Brain microvascular endothelial cell (primary cell): ENCODE results near the gene TNFAIP1.
A peak's percentile ranks its signal among the peaks of the same experiment; 100 is the strongest.

Experiments
- DNase-seq: peaks from one replicate; pipeline ENCODE4 v3.0.0-alpha.2; 2020
- H3K27ac ChIP-seq: fragments of 250-450 bp; sonication (Bioruptor Pico); 2 replicates; pipeline ENCODE4 v1.5.1; 2020; ENCODE audit warnings: mild to moderate bottlenecking, moderate library complexity
- H3K27me3 ChIP-seq: fragments of 250-450 bp; sonication (Bioruptor Pico); replicated peaks from 2 replicates; pipeline ENCODE4 v1.5.1; 2020; ENCODE audit warnings: mild to moderate bottlenecking
- H3K36me3 ChIP-seq: fragments of 250-450 bp; sonication (Bioruptor Pico); replicated peaks from 2 replicates; pipeline ENCODE4 v1.5.1; 2020; ENCODE audit warnings: mild to moderate bottlenecking
- H3K4me3 ChIP-seq: 2 replicates; pipeline ENCODE4 v1.5.1; 2011; ENCODE audit warnings: low read depth, mild to moderate bottlenecking, control low read depth, low read length, moderate library complexity
- in situ Hi-C: cut with HindIII; loops from 2 replicates; pipeline ENCODE4 v1.10.0; 2017; ENCODE audit warnings: low sequenced_read_pairs, low pct_ligation_motif_present
- TF ChIP-seq, protein P1 (sequence below): IDR thresholded peaks from 2 replicates; pipeline ENCODE4 v1.5.1; 2011; ENCODE audit warnings: low read depth, mild to moderate bottlenecking, moderate library complexity, low read length, control low read depth, inconsistent platforms; ENCODE audit errors: missing control alignments

Gene TNFAIP1

DNA sequence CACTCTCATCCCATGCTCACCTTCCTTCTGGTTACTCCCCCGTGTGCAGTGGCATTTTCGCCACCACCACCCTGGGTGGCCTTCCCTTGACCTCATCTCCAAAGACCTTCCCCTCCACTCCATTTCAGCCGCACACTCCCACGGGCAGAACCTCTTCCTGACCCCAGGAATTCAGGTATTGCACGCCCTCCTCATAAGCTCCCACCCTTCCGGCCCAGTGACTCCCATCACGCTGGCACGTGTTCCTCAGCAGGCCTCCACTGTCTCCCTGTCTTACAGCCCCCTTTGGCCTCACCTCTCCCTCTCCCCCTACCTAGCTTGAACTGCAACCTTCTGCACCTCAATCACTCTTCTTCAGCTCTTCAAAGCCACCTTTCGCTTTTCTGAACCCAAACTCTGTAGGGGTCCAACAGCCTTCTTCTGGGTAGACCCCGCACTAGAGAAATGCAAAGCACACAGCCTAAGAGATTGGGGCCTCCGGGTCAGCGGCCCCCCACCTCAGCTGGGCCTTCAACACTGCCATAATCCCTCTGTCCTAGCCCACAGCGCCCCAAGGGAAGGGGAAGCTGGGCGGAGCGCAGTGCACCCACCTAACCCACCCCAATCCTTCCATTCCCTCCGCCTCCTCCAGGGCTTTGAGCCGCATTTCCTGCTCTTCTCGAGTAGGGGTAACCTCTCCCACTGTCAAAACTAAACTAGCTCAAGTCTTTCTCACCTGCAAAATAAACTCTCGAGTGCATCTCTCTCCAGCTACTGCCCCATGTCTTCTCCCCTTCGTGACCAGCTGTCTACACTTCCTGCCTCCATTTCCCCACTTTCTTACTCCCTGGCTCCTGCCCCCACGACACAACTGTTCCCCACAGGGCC is 18.2 kb upstream of the TNFAIP1 start:
- TF ChIP-seq, protein P1, sequence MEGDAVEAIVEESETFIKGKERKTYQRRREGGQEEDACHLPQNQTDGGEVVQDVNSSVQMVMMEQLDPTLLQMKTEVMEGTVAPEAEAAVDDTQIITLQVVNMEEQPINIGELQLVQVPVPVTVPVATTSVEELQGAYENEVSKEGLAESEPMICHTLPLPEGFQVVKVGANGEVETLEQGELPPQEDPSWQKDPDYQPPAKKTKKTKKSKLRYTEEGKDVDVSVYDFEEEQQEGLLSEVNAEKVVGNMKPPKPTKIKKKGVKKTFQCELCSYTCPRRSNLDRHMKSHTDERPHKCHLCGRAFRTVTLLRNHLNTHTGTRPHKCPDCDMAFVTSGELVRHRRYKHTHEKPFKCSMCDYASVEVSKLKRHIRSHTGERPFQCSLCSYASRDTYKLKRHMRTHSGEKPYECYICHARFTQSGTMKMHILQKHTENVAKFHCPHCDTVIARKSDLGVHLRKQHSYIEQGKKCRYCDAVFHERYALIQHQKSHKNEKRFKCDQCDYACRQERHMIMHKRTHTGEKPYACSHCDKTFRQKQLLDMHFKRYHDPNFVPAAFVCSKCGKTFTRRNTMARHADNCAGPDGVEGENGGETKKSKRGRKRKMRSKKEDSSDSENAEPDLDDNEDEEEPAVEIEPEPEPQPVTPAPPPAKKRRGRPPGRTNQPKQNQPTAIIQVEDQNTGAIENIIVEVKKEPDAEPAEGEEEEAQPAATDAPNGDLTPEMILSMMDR: no peak
- Histone ChIP-seq H3K27me3 (no peaks in the 10 kb centered on the region), H3K36me3 (no peaks in the 10 kb centered on the region), H3K4me3 (no peak overlapping the region), H3K27ac (no peak overlapping the region)
- DNase-seq: no peak
- in situ Hi-C loops: no loop called here

DNA sequence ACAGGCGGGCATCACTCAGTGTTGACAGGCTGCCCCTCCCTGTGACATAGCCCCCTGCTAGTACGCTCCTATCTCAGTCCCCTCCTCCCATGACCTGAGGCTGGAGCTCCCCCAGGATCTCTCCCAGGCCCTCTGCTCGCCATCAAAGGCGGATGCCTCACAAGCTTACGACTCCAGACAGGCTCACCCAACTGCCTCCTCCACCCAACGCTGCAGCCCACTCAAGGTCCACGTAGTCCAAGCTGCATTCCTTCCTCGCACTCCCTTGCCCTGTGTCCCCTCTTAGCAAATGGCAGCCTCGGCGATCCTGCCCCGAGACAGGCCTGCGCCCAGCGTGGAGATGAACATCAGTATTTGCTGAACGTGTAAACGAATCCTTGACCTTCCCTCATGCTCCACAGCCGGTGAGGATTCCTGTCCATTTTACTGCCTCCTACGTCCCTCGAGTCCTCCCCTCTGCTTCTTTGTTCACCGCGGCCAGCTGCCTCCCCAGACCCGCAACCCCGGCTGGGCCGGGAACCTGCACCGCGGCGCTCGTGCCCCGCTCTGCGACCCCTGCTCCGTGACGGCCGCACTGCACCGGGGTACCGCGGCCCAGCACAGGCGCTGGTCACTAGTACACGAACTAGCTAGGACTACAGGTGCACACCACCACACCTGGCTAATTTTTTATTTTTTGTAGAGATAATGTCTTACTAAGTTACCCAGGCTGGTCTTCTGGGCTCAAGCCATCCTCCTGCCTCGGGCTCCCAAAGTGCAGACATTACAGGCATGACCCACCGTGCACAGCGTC is 17.4 kb upstream of the TNFAIP1 start:
- DNase-seq: no peak
- Histone ChIP-seq H3K27me3 (no peaks in the 10 kb centered on the region), H3K36me3 (no peaks in the 10 kb centered on the region), H3K4me3 (peak overlapping the region; percentile 75), H3K27ac (no peak overlapping the region)
- in situ Hi-C loops: no loop called here
- TF ChIP-seq, protein P1: no peak

DNA sequence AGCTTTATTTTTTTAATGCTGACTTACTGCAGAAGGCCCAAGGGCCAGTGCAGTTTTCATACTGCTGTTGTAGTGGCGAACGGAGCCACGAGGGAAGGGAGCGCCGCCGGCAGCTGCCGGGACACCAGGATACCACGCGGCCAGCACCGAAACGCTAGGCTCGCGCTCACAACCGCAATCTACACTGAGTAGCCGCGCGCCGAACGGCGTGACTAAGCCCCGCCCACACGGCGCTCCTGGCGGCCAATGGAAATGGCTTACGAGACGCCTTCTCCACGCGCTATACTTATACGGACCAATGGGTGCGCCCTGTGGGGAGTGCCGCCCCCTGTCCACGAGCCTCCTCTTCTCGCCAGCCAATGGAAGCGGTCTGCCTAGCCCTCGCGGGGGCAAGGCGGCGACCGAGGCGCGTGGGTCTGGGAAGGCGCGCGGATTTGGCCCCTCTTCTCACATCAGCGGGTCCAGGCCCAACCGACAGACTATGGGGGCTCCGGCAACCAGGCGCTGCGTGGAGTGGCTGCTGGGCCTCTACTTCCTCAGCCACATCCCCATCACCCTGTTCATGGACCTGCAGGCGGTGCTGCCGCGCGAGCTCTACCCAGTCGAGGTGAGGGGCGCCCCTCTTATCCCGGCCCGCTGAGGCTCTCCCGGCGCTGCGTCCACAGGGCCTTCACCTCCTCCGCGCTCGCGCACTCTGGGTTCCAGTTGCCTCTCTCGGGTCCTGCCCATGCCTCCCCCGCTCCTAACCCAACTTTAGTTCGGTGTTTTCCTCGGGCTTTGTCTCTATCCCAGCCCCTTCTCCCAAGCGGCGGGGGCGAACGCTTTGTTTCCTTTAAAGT is 16.6 kb upstream of the TNFAIP1 start, which contains the start of gene TMEM97:
TMEM97 (plus strand) TSS at position 442 of the 839 bp plus-strand sequence; CDS start at position 482, 40 bp downstream.
- Histone ChIP-seq H3K36me3 (no peaks in the 10 kb centered on the region), H3K27ac (no peak within 1 kb of the TSS), H3K27me3 (no peaks in the 10 kb centered on the region), H3K4me3 (peak within 1 kb of the TSS; percentile 75)
- TF ChIP-seq, protein P1: peak; percentile 30
- in situ Hi-C loops: no loop called here
- DNase-seq: peak; percentile 98

DNA sequence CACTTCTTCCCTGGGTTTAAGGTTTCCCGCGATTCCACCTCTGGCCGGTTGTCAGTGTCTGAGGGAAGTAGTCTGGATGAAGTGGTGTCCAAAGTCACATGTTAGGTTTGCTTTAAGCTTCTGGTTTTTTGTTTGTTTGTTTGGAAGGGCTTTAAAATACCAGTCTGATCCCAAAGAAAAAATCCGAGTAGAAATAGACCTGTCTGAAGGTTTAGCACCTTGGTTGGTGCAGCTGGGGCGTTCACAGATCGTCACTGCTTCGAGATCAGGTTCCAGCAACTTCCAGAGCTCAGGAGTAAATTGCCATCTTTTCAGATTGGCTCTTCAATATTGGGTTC is 16.0 kb upstream of the TNFAIP1 start:
- no peaks in the 10 kb centered on the region for H3K36me3 ChIP-seq
- TF ChIP-seq, protein P1: no peak
- peak overlapping the region; percentile 75 for H3K4me3 ChIP-seq
- in situ Hi-C loops: no loop called here
- no peak for DNase-seq
- H3K27me3 ChIP-seq: no peaks in the 10 kb centered on the region
- no peak overlapping the region for H3K27ac ChIP-seq

DNA sequence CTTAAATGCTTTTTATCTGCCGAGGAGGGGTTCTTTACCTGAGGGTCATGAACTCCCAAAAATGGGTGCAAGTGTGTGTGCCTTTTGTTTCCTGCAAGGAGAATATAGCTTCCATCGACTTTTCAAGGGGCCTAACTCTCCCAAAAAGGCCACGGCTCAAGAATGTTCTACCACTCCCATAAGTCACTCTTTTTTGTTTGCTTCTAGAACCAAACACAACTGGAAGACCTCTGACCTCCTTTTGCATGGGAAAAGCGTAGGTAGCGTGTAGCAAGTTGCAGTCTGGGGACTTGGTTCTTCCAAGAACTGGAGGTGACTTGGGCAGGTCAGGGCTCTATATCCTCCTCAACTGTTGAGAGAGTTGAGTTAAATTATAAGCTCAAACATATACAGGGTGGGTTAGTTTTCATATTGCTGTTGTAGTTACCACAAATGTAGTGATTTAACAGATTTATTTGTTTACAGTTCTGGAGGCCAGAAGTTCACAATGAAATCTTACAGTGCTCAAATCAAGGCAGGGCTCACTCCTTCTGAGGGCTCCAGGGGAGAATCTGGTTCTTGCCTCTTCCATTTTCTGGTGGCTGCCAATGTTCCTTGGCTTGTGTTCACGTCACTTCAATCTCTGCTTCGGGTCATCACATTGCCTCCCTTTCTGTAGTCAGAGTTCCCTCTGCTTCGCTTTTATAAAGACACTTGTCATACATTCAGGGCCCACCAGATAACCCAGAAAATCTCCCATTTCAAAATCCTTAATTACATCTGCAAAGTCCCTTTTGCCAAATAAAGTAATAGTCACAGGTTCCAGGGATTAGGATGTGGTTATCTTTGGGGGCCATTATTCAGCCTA is 15.1 kb upstream of the TNFAIP1 start:
- TF ChIP-seq, protein P1: no peak
- no peak for DNase-seq
- H3K36me3 ChIP-seq: no peaks in the 10 kb centered on the region
- no peaks in the 10 kb centered on the region for H3K27me3 ChIP-seq
- H3K4me3 ChIP-seq: peak overlapping the region; percentile 75
- H3K27ac ChIP-seq: no peak overlapping the region
- in situ Hi-C loops: no loop called here
